H1 (cell line): Measurements from ENCODE around the gene PDCD6IP. TPM values are rescaled to one million over a fixed set of nuclear protein-coding genes. Genes with fewer than 3 reads are reported as not detected.

Source experiments
- BACH1 ChIP-seq: IDR thresholded peaks from 2 replicates; pipeline ENCODE4 v1.6.1; 2012; ENCODE audit warnings: low read length, improper control_type of control experiment
- GABPA ChIP-seq: IDR thresholded peaks from 2 replicates; pipeline ENCODE4 v1.6.1; 2011; ENCODE audit warnings: mild to moderate bottlenecking, low read length, moderate library complexity, borderline replicate concordance; ENCODE audit not compliant: insufficient read depth
- GTF2F1 ChIP-seq: IDR thresholded peaks from 2 replicates; pipeline ENCODE4 v1.6.1; 2012; ENCODE audit warnings: low read depth, low read length, improper control_type of control experiment, borderline replicate concordance
- HDAC2 ChIP-seq, 2 experiments: fragments of 300-600 bp in 1 of 2; sonication (generic) in 1 of 2; IDR thresholded peaks; 2 replicates each; pipeline ENCODE4 v1.6.1; 2011 to 2012; ENCODE audit warnings: low read depth in 2 of 2, low read length in 2 of 2, mild to moderate bottlenecking in 2 of 2, moderate library complexity in 2 of 2, borderline replicate concordance in 1 of 2, inconsistent platforms in 1 of 2
- NRF1 ChIP-seq: IDR thresholded peaks from 2 replicates; pipeline ENCODE4 v1.6.1; 2011; ENCODE audit warnings: mild to moderate bottlenecking, low read depth, low read length, improper control_type of control experiment
- POLR2AphosphoS5 ChIP-seq: IDR thresholded peaks from 2 replicates; pipeline ENCODE4 v1.6.1; 2011; ENCODE audit warnings: low read depth, low read length
- RXRA ChIP-seq: IDR thresholded peaks from 2 replicates; pipeline ENCODE4 v1.6.1; 2011; ENCODE audit warnings: low read depth, mild to moderate bottlenecking, low read length, moderate library complexity; ENCODE audit not compliant: insufficient read depth
- SP1 ChIP-seq: IDR thresholded peaks from 2 replicates; pipeline ENCODE4 v1.6.1; 2011; ENCODE audit warnings: low read depth, low read length
- TBP ChIP-seq: IDR thresholded peaks from 2 replicates; pipeline ENCODE4 v1.6.1; 2011; ENCODE audit warnings: low read depth, low read length, improper control_type of control experiment
- TCF12 ChIP-seq: IDR thresholded peaks from 2 replicates; pipeline ENCODE4 v1.6.1; 2011; ENCODE audit warnings: low read depth, mild to moderate bottlenecking, low read length
- TEAD4 ChIP-seq: IDR thresholded peaks from 2 replicates; pipeline ENCODE4 v1.6.1; 2012; ENCODE audit warnings: low read depth, low read length, inconsistent platforms, mixed read lengths
- ZNF274 ChIP-seq: IDR thresholded peaks from 2 replicates; pipeline ENCODE4 v1.7.0; 2012; ENCODE audit warnings: low read length, borderline replicate concordance; ENCODE audit errors: extremely low read depth
- polyA plus RNA-seq, 7 experiments: library from polyadenylated mRNA; depleted of rRNA in 3 of 7; stranded (reverse) in 5 of 7; unstranded in 2 of 7; fragments of >200 nt in 5 of 7; fragments of 200-250 nt in 2 of 7; gene quantifications; 1 replicate in 5 of 7; 2 replicates in 1 of 7; 4 replicates in 1 of 7; pipeline versions ENCODE4 v1.2.1 to v1.2.3, GENCODE V29; 2011 to 2013; ENCODE audit warnings: missing spikeins in 2 of 7, mixed read lengths in 2 of 7
- total RNA-seq: library from RNA; stranded (reverse); fragmentation: NEBNext Ultra II Directional; extraction: Animal tissue kit (Norgen Biotek cat#: 25700); gene quantifications from 2 replicates; pipeline ENCODE4 v1.2.1, GENCODE V29; 2021
- TF ChIP-seq, protein P1 (sequence below): fragments of 300-600 bp; sonication (generic); IDR thresholded peaks from 2 replicates; pipeline ENCODE4 v1.7.1; 2012; ENCODE audit warnings: low read length, moderate library complexity, mild to moderate bottlenecking, inconsistent platforms; ENCODE audit not compliant: insufficient replicate concordance

The PDCD6IP gene
- total and polyA plus RNA-seq, 2 of the 8 experiments (the other 6 are each of a cell fraction or from before 2014, with no cell fraction given): 61.7 to 155 TPM

DNA sequence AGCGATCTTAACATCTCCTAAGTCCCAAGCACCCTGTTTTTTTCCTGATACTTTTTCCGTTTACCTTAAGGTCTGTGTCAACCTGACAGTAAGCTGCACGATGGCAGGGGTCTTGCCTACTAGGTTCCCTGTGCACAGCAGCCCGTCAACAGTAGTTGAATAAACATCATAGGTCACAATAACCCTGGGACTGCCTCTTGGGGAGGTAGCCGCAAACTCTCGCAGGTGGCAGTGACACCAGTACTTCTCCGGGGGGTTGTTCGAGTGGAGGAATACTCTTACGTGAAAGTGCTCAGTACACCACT lies 365 bp upstream of the PDCD6IP start (continued):
- TF ChIP-seq, protein P1, sequence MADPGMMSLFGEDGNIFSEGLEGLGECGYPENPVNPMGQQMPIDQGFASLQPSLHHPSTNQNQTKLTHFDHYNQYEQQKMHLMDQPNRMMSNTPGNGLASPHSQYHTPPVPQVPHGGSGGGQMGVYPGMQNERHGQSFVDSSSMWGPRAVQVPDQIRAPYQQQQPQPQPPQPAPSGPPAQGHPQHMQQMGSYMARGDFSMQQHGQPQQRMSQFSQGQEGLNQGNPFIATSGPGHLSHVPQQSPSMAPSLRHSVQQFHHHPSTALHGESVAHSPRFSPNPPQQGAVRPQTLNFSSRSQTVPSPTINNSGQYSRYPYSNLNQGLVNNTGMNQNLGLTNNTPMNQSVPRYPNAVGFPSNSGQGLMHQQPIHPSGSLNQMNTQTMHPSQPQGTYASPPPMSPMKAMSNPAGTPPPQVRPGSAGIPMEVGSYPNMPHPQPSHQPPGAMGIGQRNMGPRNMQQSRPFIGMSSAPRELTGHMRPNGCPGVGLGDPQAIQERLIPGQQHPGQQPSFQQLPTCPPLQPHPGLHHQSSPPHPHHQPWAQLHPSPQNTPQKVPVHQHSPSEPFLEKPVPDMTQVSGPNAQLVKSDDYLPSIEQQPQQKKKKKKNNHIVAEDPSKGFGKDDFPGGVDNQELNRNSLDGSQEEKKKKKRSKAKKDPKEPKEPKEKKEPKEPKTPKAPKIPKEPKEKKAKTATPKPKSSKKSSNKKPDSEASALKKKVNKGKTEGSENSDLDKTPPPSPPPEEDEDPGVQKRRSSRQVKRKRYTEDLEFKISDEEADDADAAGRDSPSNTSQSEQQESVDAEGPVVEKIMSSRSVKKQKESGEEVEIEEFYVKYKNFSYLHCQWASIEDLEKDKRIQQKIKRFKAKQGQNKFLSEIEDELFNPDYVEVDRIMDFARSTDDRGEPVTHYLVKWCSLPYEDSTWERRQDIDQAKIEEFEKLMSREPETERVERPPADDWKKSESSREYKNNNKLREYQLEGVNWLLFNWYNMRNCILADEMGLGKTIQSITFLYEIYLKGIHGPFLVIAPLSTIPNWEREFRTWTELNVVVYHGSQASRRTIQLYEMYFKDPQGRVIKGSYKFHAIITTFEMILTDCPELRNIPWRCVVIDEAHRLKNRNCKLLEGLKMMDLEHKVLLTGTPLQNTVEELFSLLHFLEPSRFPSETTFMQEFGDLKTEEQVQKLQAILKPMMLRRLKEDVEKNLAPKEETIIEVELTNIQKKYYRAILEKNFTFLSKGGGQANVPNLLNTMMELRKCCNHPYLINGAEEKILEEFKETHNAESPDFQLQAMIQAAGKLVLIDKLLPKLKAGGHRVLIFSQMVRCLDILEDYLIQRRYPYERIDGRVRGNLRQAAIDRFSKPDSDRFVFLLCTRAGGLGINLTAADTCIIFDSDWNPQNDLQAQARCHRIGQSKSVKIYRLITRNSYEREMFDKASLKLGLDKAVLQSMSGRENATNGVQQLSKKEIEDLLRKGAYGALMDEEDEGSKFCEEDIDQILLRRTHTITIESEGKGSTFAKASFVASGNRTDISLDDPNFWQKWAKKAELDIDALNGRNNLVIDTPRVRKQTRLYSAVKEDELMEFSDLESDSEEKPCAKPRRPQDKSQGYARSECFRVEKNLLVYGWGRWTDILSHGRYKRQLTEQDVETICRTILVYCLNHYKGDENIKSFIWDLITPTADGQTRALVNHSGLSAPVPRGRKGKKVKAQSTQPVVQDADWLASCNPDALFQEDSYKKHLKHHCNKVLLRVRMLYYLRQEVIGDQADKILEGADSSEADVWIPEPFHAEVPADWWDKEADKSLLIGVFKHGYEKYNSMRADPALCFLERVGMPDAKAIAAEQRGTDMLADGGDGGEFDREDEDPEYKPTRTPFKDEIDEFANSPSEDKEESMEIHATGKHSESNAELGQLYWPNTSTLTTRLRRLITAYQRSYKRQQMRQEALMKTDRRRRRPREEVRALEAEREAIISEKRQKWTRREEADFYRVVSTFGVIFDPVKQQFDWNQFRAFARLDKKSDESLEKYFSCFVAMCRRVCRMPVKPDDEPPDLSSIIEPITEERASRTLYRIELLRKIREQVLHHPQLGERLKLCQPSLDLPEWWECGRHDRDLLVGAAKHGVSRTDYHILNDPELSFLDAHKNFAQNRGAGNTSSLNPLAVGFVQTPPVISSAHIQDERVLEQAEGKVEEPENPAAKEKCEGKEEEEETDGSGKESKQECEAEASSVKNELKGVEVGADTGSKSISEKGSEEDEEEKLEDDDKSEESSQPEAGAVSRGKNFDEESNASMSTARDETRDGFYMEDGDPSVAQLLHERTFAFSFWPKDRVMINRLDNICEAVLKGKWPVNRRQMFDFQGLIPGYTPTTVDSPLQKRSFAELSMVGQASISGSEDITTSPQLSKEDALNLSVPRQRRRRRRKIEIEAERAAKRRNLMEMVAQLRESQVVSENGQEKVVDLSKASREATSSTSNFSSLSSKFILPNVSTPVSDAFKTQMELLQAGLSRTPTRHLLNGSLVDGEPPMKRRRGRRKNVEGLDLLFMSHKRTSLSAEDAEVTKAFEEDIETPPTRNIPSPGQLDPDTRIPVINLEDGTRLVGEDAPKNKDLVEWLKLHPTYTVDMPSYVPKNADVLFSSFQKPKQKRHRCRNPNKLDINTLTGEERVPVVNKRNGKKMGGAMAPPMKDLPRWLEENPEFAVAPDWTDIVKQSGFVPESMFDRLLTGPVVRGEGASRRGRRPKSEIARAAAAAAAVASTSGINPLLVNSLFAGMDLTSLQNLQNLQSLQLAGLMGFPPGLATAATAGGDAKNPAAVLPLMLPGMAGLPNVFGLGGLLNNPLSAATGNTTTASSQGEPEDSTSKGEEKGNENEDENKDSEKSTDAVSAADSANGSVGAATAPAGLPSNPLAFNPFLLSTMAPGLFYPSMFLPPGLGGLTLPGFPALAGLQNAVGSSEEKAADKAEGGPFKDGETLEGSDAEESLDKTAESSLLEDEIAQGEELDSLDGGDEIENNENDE: no peak
- TF ChIP-seq RXRA: no peak
- TF ChIP-seq ZNF274: no peak
- no peak for TF ChIP-seq TBP
- no peak for TF ChIP-seq HDAC2 (IDR thresholded peaks at IDR 0.05; ENCODE audit: borderline replicate concordance in 1 of 2, low read depth in 2 of 2, low read length in 2 of 2)
- TF ChIP-seq NRF1: no peak
- TF ChIP-seq SP1: no peak
- TF ChIP-seq GTF2F1: no peak
- no peak for TF ChIP-seq POLR2AphosphoS5
- TF ChIP-seq TEAD4: no peak
- TF ChIP-seq TCF12: no peak
- no peak for TF ChIP-seq GABPA
- TF ChIP-seq BACH1: no peak
